AG04450 (cell line): ENCODE data around the gene EDN1. TPM values are rescaled to one million over a fixed set of nuclear protein-coding genes. Genes with fewer than 3 reads are reported as not detected.

Source experiments
- CTCF ChIA-PET: fragments of 300-600, 350-600 bp; formaldehyde crosslinking; extraction: SDS; loops from one replicate; lab custom pipeline; 2022; ENCODE audit warnings: antibody characterized with exemption, inconsistent platforms; lab: Charles Lee
- POLR2A ChIA-PET: fragments of 350-600 bp; formaldehyde crosslinking; extraction: SDS; loops from one replicate; lab custom pipeline; 2021; ENCODE audit warnings: antibody characterized with exemption, inconsistent platforms; lab: Yijun Ruan, JAX
- DNase-seq: peaks from one replicate; pipeline ENCODE4 v3.0.0-alpha.2; 2011; ENCODE audit warnings: low read depth, low spot score
- H3K27ac ChIP-seq: one replicate; pipeline ENCODE4 v1.5.1; 2012; ENCODE audit warnings: low read depth, low read length, control low read depth
- H3K27me3 ChIP-seq: one replicate; pipeline ENCODE4 v1.6.0; 2012; ENCODE audit warnings: low read length; ENCODE audit not compliant: control insufficient read depth, insufficient read depth
- H3K4me3 ChIP-seq: 2 replicates; pipeline ENCODE4 v1.5.1; 2011; ENCODE audit warnings: mild to moderate bottlenecking, low read depth, low read length, control low read depth
- H3K9me3 ChIP-seq: 2 replicates; pipeline ENCODE4 v1.5.1; 2012; ENCODE audit warnings: low read length; ENCODE audit not compliant: control insufficient read depth, insufficient read depth
- polyA minus RNA-seq: library from RNA; depleted of rRNA, polyadenylated mRNA; stranded (reverse); fragments of >200 nt; gene quantifications from 2 replicates; pipeline ENCODE4 v1.2.3, GENCODE V29; 2011; rRNA and poly(A)+ RNA removed
- polyA plus RNA-seq: library from polyadenylated mRNA; depleted of rRNA; stranded (reverse); fragments of >200 nt; gene quantifications from 2 replicates; pipeline ENCODE4 v1.2.3, GENCODE V29; 2011; rRNA removed
- TF ChIP-seq, protein P1 (sequence below): IDR thresholded peaks from 2 replicates; pipeline ENCODE4 v1.5.1; 2011; ENCODE audit warnings: low read depth, low read length, control low read depth, inconsistent platforms

EDN1 gene
- polyA plus RNA-seq (1.7 and 2.1 TPM in 2 replicates), polyA minus RNA-seq (2.1 and 2.2 TPM in 2 replicates)

DNA sequence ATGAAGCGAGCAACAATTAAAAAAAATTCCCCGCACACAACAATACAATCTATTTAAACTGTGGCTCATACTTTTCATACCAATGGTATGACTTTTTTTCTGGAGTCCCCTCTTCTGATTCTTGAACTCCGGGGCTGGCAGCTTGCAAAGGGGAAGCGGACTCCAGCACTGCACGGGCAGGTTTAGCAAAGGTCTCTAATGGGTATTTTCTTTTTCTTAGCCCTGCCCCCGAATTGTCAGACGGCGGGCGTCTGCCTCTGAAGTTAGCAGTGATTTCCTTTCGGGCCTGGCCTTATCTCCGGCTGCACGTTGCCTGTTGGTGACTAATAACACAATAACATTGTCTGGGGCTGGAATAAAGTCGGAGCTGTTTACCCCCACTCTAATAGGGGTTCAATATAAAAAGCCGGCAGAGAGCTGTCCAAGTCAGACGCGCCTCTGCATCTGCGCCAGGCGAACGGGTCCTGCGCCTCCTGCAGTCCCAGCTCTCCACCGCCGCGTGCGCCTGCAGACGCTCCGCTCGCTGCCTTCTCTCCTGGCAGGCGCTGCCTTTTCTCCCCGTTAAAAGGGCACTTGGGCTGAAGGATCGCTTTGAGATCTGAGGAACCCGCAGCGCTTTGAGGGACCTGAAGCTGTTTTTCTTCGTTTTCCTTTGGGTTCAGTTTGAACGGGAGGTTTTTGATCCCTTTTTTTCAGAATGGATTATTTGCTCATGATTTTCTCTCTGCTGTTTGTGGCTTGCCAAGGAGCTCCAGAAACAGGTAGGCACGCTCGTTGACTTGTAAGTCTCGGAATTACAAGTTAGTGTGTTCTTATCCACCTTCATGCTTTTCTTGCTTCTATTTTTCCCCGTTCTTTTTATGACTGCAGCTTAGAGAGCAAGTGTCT lies at the start of gene EDN1:
Gene EDN1 (plus strand): TSS at position 429 of the 888 bp plus-strand sequence. CDS start 269 bp downstream, at position 698.
- ChIA-PET CTCF (interaction anchor here (0.5 to 6.7 kb wide), 69 partner anchors 9 to 763 kb away, joined by 3 to 220 read pairs (median 4); no protein-coding TSS in a partner anchor), POLR2A (interaction anchor here (0.5 to 1.0 kb wide), 2 partner anchors 278 to 621 kb away, joined by 3 to 8 read pairs; partner anchors contain the start of gene HIVEP1)
- H3K27me3 ChIP-seq: no peaks in the 10 kb centered on the region
- H3K9me3 ChIP-seq: no peaks in the 10 kb centered on the region
- DNase-seq: peak; percentile 50
- peak within 1 kb of the TSS; percentile 71 for H3K4me3 ChIP-seq
- TF ChIP-seq, protein P1, sequence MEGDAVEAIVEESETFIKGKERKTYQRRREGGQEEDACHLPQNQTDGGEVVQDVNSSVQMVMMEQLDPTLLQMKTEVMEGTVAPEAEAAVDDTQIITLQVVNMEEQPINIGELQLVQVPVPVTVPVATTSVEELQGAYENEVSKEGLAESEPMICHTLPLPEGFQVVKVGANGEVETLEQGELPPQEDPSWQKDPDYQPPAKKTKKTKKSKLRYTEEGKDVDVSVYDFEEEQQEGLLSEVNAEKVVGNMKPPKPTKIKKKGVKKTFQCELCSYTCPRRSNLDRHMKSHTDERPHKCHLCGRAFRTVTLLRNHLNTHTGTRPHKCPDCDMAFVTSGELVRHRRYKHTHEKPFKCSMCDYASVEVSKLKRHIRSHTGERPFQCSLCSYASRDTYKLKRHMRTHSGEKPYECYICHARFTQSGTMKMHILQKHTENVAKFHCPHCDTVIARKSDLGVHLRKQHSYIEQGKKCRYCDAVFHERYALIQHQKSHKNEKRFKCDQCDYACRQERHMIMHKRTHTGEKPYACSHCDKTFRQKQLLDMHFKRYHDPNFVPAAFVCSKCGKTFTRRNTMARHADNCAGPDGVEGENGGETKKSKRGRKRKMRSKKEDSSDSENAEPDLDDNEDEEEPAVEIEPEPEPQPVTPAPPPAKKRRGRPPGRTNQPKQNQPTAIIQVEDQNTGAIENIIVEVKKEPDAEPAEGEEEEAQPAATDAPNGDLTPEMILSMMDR: peak; percentile 70
- H3K27ac ChIP-seq: peak within 1 kb of the TSS; percentile 88

DNA sequence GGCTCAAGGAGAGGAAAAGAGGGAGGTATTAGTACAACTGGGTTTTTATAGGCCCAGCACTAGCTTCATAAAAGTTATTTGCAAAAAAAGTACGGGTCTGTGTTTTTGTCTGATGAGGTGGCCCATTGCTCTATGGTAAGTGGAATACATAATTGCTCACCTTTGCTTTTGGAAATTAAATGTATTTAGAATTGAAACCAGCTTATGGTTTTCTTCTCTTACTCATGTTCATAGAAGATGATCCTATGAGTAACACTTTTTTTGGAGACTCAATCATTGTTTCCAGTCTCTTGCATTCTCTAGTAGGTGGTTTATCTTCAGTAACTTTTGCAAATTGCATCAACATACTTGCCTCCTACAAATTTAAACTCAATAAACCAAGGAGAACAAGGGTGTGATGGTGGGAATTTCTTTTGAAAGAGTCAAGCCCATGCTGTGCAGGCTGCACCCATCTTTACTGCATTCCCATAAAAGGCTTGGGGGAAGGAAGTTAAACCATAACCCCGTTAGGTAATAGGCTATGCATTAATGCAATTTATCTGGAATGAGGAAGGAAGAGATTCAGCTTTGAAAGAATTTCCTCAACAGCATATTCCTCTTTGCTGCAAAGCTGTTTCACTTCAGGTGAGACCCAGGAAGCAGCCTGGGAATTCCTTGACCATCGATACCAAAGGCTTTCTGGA lies 48.5 kb upstream of the EDN1 start:
- Histone ChIP-seq H3K9me3 (no peaks in the 10 kb centered on the region), H3K27me3 (no peaks in the 10 kb centered on the region), H3K27ac (no peak overlapping the region), H3K4me3 (no peak overlapping the region)
- ChIA-PET CTCF (interaction anchor here (1.1 kb wide), 2 partner anchors 586 to 587 kb away, joined by 4 read pairs; no protein-coding TSS in a partner anchor), POLR2A (no interaction called here)
- TF ChIP-seq, protein P1: no peak
- DNase-seq: no peak

DNA sequence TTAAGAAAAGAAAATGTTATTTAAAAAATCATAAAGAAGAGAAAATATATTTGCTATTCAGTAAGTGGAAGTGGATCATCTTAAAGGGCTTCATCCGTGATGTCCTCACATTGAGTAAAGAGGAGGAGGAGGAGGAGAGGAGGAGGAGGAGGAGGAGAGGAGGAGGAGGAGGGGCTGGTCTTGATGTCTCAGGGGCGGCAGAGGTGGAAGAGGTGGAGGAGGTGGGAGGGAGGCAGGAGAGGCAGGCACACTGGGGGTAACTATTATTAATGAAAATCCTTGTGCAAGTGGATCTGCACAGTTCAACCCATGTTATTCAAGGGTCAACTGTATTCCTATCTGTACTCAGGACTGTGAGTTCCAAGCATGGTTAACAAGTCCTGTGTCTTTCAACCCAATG lies 47.0 kb upstream of the EDN1 start:
- ChIA-PET POLR2A (no interaction called here), CTCF (interaction anchor here (1.0 to 1.2 kb wide), 4 partner anchors 9 to 667 kb away, joined by 3 read pairs; no protein-coding TSS in a partner anchor)
- Histone ChIP-seq H3K9me3 (no peaks in the 10 kb centered on the region), H3K27ac (no peak overlapping the region), H3K4me3 (no peak overlapping the region), H3K27me3 (no peaks in the 10 kb centered on the region)
- no peak for DNase-seq
- TF ChIP-seq, protein P1: no peak

DNA sequence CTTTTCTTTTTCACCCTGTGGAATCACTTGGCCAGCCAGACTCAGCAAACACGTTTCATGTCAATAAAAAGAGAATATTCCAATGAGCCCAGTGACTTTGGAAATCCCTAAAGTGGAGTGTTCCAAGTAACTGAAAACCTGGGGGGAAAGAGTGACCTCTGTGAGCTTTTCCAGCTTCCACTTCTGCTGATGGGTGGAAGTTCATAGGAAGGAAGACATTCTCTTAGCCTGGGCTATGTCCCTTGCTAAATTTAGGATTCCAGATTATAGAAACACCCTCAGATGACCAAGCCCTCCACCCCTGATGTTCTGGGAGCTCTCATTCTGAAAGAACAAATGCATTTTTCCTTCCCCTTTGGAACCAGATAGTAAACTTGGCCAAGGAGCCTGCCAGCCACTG lies 44.8 kb upstream of the EDN1 start:
- CTCF ChIA-PET: interaction anchor here (0.7 to 1.2 kb wide), 4 partner anchors 9 to 362 kb away, joined by 3 to 5 read pairs (median 4); partner anchors contain the start of gene EDN1
- TF ChIP-seq, protein P1: no peak
- Histone ChIP-seq H3K27ac (no peak overlapping the region), H3K9me3 (no peaks in the 10 kb centered on the region), H3K4me3 (no peak overlapping the region), H3K27me3 (no peaks in the 10 kb centered on the region)
- POLR2A ChIA-PET: interaction anchor here (1.0 kb wide), 1 partner anchor 11 kb away, joined by 3 read pairs; no protein-coding TSS in a partner anchor
- DNase-seq: no peak
